Effector memory CD4-positive, alpha-beta T cell (primary cell): Measurements from ENCODE around the gene CCNJL.

ENCODE experiments used
- DNase-seq, 3 donors: peaks; one replicate each; pipeline ENCODE4 v3.0.0-alpha.2; 2020
- H3K27ac ChIP-seq: 2 replicates; pipeline ENCODE4 v1.7.0; 2013; ENCODE audit warnings: mild to moderate bottlenecking, low read length, moderate library complexity; ENCODE audit not compliant: insufficient read depth, poor library complexity, severe bottlenecking
- H3K27me3 ChIP-seq: replicated peaks from 2 replicates; pipeline ENCODE4 v1.7.0; 2013; ENCODE audit warnings: mild to moderate bottlenecking, low read length; ENCODE audit not compliant: insufficient read depth, control insufficient read depth, poor library complexity, severe bottlenecking
- H3K36me3 ChIP-seq: 2 replicates; pipeline ENCODE4 v1.7.0; 2013; ENCODE audit warnings: mild to moderate bottlenecking, low read length, moderate library complexity; ENCODE audit not compliant: control insufficient read depth, insufficient read depth
- H3K4me1 ChIP-seq: 2 replicates; pipeline ENCODE4 v1.7.0; 2013; ENCODE audit warnings: low read length, mild to moderate bottlenecking; ENCODE audit not compliant: control insufficient read depth, insufficient read depth, poor library complexity, severe bottlenecking
- H3K4me3 ChIP-seq: 2 replicates; pipeline ENCODE4 v1.7.0; 2013; ENCODE audit warnings: low read length, low read depth, mild to moderate bottlenecking; ENCODE audit not compliant: insufficient read depth, poor library complexity, severe bottlenecking
- H3K9me3 ChIP-seq: 2 replicates; pipeline ENCODE4 v1.7.0; 2013; ENCODE audit warnings: mild to moderate bottlenecking, low read length, moderate library complexity; ENCODE audit not compliant: control insufficient read depth

CCNJL gene

GRCh38 chr5:160312960-160313727 is 780 bp upstream of the CCNJL start:
- no peaks in the 10 kb centered on the region for H3K9me3 ChIP-seq
- H3K27me3 ChIP-seq, result peaks cover 26% of the 10 kb centered on the region
- DNase-seq, result no peak
- peaks cover 2% of the 10 kb centered on the region for H3K4me1 ChIP-seq
- no peak overlapping the region for H3K27ac ChIP-seq
- H3K36me3 ChIP-seq, result no peaks in the 10 kb centered on the region
- no peak overlapping the region for H3K4me3 ChIP-seq

DNA sequence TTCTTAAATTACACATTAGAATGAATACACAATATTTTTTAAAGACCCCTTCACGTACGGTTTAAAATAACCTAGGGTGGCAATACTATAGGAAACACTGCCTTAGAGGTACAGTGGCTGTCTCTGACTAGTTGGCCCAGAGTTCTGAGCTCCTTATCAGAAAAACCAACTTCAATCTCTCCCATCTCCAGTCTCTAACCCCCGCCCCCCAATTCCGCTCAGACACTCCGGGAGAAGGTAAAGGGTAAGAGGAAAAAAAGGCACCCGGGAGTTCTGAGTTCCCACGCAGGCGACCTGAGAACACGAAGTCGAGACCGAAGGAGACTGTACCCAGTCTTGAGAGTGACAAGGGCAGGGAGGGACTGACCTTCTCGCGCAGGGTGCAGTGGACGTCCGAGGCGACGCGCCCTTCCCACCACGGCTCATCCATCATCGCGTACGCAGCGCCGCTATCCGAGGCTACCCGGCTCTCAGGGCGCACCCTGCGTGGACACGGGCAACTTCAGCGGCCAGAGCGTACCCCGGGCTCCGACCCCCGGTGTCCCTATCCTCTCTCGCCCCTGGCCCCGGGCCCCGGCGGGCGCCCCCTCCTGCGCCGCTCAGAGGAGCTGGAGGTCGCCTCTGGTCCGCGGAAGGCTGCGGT is 752 bp downstream of the CCNJL start:
- Histone ChIP-seq H3K4me1 (peaks cover 2% of the 10 kb centered on the region), H3K27me3 (peaks cover 26% of the 10 kb centered on the region), H3K27ac (no peak overlapping the region), H3K9me3 (no peaks in the 10 kb centered on the region), H3K36me3 (no peaks in the 10 kb centered on the region), H3K4me3 (no peak overlapping the region)
- no peak for DNase-seq

DNA sequence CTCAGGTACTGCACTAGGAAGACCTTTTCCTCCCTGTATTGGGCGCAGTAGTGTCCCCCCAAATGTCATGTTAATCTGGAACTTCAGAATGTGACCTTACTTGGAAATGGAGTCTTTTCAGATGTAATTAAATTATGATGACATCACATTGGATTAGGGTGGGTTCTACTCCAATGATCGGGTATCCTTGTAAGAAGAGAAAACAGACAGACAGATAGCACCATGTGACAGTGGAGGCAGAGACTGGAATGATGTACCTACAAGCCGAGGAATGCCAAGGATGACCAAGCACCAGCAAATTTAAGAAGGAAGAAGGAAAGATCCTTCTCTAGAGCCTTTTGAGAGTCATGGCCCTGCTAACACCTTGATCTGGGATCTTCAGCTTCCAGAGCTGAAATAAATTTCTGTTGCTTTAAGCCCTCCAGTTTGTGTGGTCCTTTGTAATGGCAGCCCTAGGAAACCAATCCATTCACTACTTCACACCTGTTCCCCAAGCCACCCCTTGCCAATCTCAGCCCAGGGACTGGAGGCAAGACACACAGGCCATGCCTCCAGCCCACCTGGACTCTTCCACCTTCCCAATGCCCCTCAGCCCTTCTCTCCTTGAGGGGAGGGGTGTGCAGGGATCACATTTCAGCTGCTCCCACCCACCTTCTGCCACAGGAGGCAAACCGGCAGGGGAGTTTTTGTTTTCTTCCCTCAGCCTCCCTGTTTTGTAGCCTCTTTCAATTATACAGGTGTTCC is 1.6 kb downstream of the CCNJL start:
- H3K9me3 ChIP-seq, result no peaks in the 10 kb centered on the region
- no peaks in the 10 kb centered on the region for H3K36me3 ChIP-seq
- DNase-seq, result no peak
- H3K4me1 ChIP-seq, result peaks cover 2% of the 10 kb centered on the region
- no peak overlapping the region for H3K27ac ChIP-seq
- peaks cover 26% of the 10 kb centered on the region for H3K27me3 ChIP-seq
- no peak overlapping the region for H3K4me3 ChIP-seq

- H3K9me3 ChIP-seq, result no peaks in the 10 kb centered on the region
- DNase-seq, result no peak
- H3K36me3 ChIP-seq, result no peaks in the 10 kb centered on the region
- H3K27ac ChIP-seq, result no peak overlapping the region
- H3K4me3 ChIP-seq, result no peak overlapping the region
- H3K4me1 ChIP-seq, result peaks cover 2% of the 10 kb centered on the region
- H3K27me3 ChIP-seq, result peaks cover 26% of the 10 kb centered on the region
These were observed 2.2 kb downstream of the CCNJL start for GRCh38 chr5:160310140-160310539.

GRCh38 chr5:160306696-160307095 is 5.7 kb downstream of the CCNJL start:
- Histone ChIP-seq H3K9me3 (no peaks in the 10 kb centered on the region), H3K27ac (no peak overlapping the region), H3K4me1 (no peaks in the 10 kb centered on the region), H3K36me3 (no peaks in the 10 kb centered on the region), H3K27me3 (peaks cover 13% of the 10 kb centered on the region), H3K4me3 (no peak overlapping the region)
- DNase-seq, result no peak

GRCh38 chr5:160305319-160305718 is 7.0 kb downstream of the CCNJL start:
- DNase-seq, result no peak
- Histone ChIP-seq H3K4me3 (no peak overlapping the region), H3K4me1 (no peaks in the 10 kb centered on the region), H3K27me3 (peaks cover 3% of the 10 kb centered on the region), H3K27ac (no peak overlapping the region), H3K36me3 (no peaks in the 10 kb centered on the region), H3K9me3 (no peaks in the 10 kb centered on the region)

DNA sequence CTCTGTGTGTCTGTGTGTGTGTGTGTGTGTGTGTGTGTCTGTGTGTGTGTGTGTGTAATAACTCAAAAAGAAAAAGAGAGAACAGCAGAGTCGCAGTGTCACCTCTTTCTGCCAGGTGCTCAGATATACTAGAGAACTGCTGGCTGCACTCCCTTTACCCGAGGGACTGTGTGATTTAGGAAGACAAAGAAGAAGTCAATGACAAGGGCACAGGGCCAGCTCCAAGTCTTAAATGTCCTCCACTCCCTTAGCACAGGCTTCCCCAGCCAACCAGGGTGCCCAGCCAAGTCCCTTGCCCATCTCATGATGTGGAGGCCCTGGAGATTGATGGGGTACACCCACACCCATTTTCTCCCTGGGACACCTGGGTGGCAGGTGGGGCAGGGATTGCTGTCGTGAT is 8.7 kb downstream of the CCNJL start:
- Histone ChIP-seq H3K9me3 (no peaks in the 10 kb centered on the region), H3K4me3 (no peak overlapping the region), H3K36me3 (no peaks in the 10 kb centered on the region), H3K27me3 (no peaks in the 10 kb centered on the region), H3K27ac (no peak overlapping the region), H3K4me1 (no peaks in the 10 kb centered on the region)
- DNase-seq, result no peak

DNA sequence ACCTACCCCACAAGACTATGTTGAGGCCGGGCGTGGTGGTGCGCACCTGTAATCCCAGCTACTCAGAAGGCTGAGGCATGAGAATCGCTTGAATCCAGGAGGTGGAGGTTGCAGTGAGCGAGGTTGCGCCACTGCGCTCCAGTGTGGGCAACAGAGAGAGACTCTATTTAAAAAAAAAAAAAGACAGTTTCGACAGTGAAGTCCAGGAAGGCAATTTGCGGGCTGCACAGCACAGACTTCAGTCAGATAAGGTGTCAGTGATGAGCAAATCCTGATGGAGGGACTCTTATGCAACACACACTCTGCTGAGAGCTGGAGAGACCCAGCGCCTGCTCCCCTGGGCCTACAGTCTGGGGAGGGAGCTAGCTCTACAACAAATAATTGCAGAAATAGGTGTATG is 14.2 kb downstream of the CCNJL start:
- H3K9me3 ChIP-seq, result no peaks in the 10 kb centered on the region
- H3K4me1 ChIP-seq, result no peaks in the 10 kb centered on the region
- no peaks in the 10 kb centered on the region for H3K36me3 ChIP-seq
- no peak overlapping the region for H3K27ac ChIP-seq
- H3K4me3 ChIP-seq, result no peak overlapping the region
- no peak for DNase-seq
- no peaks in the 10 kb centered on the region for H3K27me3 ChIP-seq

- H3K9me3 ChIP-seq, result no peaks in the 10 kb centered on the region
- no peaks in the 10 kb centered on the region for H3K27me3 ChIP-seq
- H3K36me3 ChIP-seq, result no peaks in the 10 kb centered on the region
- DNase-seq, result no peak
- no peaks in the 10 kb centered on the region for H3K4me1 ChIP-seq
- H3K27ac ChIP-seq, result no peak overlapping the region
- H3K4me3 ChIP-seq, result no peak overlapping the region
These were observed 14.6 kb downstream of the CCNJL start for GRCh38 chr5:160297776-160298175.

DNA sequence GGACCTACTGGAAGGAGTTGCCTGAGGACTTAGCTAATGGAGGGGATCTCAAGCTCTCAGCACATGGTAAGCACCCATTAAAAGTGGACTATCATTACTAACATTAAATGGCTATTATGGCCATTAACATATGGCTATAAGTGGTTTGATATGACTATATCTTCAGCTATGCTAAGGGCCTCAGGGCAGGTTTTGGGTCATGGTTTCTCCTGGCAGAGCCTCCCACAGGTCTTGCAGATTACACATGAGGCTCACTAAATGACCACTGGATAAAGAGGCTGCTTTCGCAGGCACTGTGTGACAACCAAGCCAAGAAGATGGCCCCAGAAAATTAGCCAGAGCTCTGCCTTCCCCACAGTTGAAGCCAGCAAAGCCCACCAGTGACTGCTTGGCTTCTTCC is 15.4 kb downstream of the CCNJL start:
- H3K4me1 ChIP-seq, result no peaks in the 10 kb centered on the region
- H3K4me3 ChIP-seq, result no peak overlapping the region
- no peaks in the 10 kb centered on the region for H3K36me3 ChIP-seq
- no peaks in the 10 kb centered on the region for H3K9me3 ChIP-seq
- H3K27me3 ChIP-seq, result no peaks in the 10 kb centered on the region
- no peak for DNase-seq
- H3K27ac ChIP-seq, result no peak overlapping the region
